B cell (primary cell): ENCODE results near the gene CHKB. TPM values are rescaled to one million over a fixed set of nuclear protein-coding genes. Genes with fewer than 3 reads are reported as not detected.
A peak's percentile ranks its signal among the peaks of the same experiment; 100 is the strongest.

Source experiments
- ATAC-seq: fragments of 200-7000 bp; cut with Tn5 transposase; one replicate; pipeline ENCODE4 v1.10.0; 2021; ENCODE audit warnings: low read depth, mild to moderate bottlenecking, moderate number of reproducible peaks, moderate library complexity
- CTCF ChIA-PET: fragments of 350-600 bp; sonication (Branson Sonifier 250); formaldehyde crosslinking; loops from one replicate; lab custom pipeline; 2021; ENCODE audit warnings: antibody characterized with exemption, inconsistent platforms; lab: Charles Lee
- POLR2A ChIA-PET: fragments of 350-600 bp; sonication (Branson Sonifier 250); formaldehyde crosslinking; loops from one replicate; lab custom pipeline; 2021; ENCODE audit warnings: antibody characterized with exemption; lab: Charles Lee
- DNase-seq: peaks from one replicate; pipeline ENCODE4 v3.0.0; 2013
- H2AFZ ChIP-seq: 2 replicates; pipeline ENCODE4 v1.6.1; 2012; ENCODE audit warnings: mild to moderate bottlenecking, low read depth, low read length; ENCODE audit not compliant: insufficient read depth, poor library complexity, severe bottlenecking
- H3K27ac ChIP-seq, 2 donors: 1 replicate in 1 of 2; 2 replicates in 1 of 2; pipeline ENCODE4 v1.5.1; 2012 to 2013; ENCODE audit warnings: low read length in 2 of 2, mild to moderate bottlenecking in 2 of 2, moderate library complexity in 1 of 2
- H3K27me3 ChIP-seq, 4 experiments: fragments of 200-600 bp in 1 of 4; sonication (generic) in 1 of 4; replicated peaks in 1 of 4; 1 replicate in 2 of 4; 2 replicates in 2 of 4; pipeline versions ENCODE4 v1.6.1 to v1.7.0; 2013 to 2016; ENCODE audit warnings: low read length in 3 of 4, mild to moderate bottlenecking in 2 of 4, mixed read lengths in 1 of 4, moderate library complexity in 1 of 4; ENCODE audit not compliant: insufficient read depth in 4 of 4, control insufficient read depth in 3 of 4; ENCODE audit errors: control extremely low read depth in 1 of 4
- H3K36me3 ChIP-seq, 2 experiments: replicated peaks in 1 of 2; 1 replicate in 1 of 2; 2 replicates in 1 of 2; pipeline versions ENCODE4 v1.6.1 to v1.7.1; 2013; ENCODE audit warnings: low read length in 1 of 2; ENCODE audit not compliant: insufficient read depth in 2 of 2, control insufficient read depth in 1 of 2; ENCODE audit errors: control extremely low read depth in 1 of 2, extremely low read depth in 1 of 2
- H3K4me1 ChIP-seq, 2 donors: fragments of 200-600 bp in 1 of 2; sonication (generic) in 1 of 2; 1 replicate in 1 of 2; 2 replicates in 1 of 2; pipeline versions ENCODE4 v1.5.1 to v1.6.1; 2013 to 2017; ENCODE audit warnings: low read length in 2 of 2; ENCODE audit not compliant: control insufficient read depth in 2 of 2, insufficient read depth in 2 of 2
- H3K4me2 ChIP-seq: replicated peaks from 2 replicates; pipeline ENCODE3; 2012; ENCODE audit warnings: mild to moderate bottlenecking, low read depth, low read length; ENCODE audit not compliant: poor library complexity, severe bottlenecking
- H3K4me3 ChIP-seq, 5 experiments: fragments of 200-600 bp in 1 of 5; sonication (generic) in 1 of 5; 1 replicate in 3 of 5; 2 replicates in 2 of 5; pipeline versions ENCODE4 v1.5.1 to v1.7.0; 2011 to 2016; ENCODE audit warnings: low read length in 4 of 5, mild to moderate bottlenecking in 4 of 5, low read depth in 2 of 5, control low read depth in 1 of 5, moderate library complexity in 1 of 5; ENCODE audit not compliant: insufficient read depth in 1 of 5; ENCODE audit errors: control extremely low read depth in 1 of 5, extremely low read depth in 1 of 5
- H3K79me2 ChIP-seq: fragments of 200-600 bp; sonication (generic); one replicate; pipeline ENCODE4 v1.6.0; 2016; ENCODE audit warnings: low read length; ENCODE audit not compliant: control insufficient read depth, insufficient read depth
- H3K9ac ChIP-seq: fragments of 200-600 bp; sonication (generic); 2 replicates; pipeline ENCODE4 v1.6.1; 2017; ENCODE audit warnings: mild to moderate bottlenecking, low read length, moderate library complexity
- H3K9me3 ChIP-seq, 3 donors: one replicate each; pipeline versions ENCODE4 v1.6.1 to v1.7.1; 2013; ENCODE audit warnings: low read length in 2 of 3; ENCODE audit not compliant: control insufficient read depth in 2 of 3, insufficient read depth in 1 of 3; ENCODE audit errors: control extremely low read depth in 1 of 3
- H4K20me1 ChIP-seq: 2 replicates; pipeline ENCODE4 v1.6.0; 2012; ENCODE audit warnings: mild to moderate bottlenecking, low read length; ENCODE audit not compliant: insufficient read depth, control insufficient read depth, poor library complexity, severe bottlenecking
- H3K27ac Mint-ChIP-seq: one replicate; pipeline ENCODE4 v1.8.0; 2021; ENCODE audit warnings: mixed read lengths
- H3K27me3 Mint-ChIP-seq: one replicate; pipeline ENCODE4 v1.8.0; 2021; ENCODE audit warnings: mixed read lengths
- H3K4me1 Mint-ChIP-seq: one replicate; pipeline ENCODE4 v1.8.0; 2021; ENCODE audit warnings: mixed read lengths
- H3K4me3 Mint-ChIP-seq: one replicate; pipeline ENCODE4 v1.8.0; 2021; ENCODE audit warnings: mixed read lengths
- H3K9me3 Mint-ChIP-seq: one replicate; pipeline ENCODE4 v1.8.0; 2022; ENCODE audit warnings: mixed read lengths; ENCODE audit not compliant: insufficient read depth
- EZH2 ChIP-seq: IDR thresholded peaks from 2 replicates; pipeline ENCODE4 v1.6.1; 2012; ENCODE audit warnings: borderline replicate concordance, low read depth, mild to moderate bottlenecking, moderate library complexity, low read length; ENCODE audit not compliant: insufficient read depth, poor library complexity, severe bottlenecking
- WGBS: methylation state at CpG from one replicate; pipeline ENCODE4 v1.1.5; 2013; ENCODE audit warnings: missing lambda C conversion rate; ENCODE audit not compliant: insufficient coverage; 5-methylcytosine and 5-hydroxymethylcytosine counted together
- intact Hi-C: fragments of 100-400 bp; cut with micrococcal nuclease; formaldehyde crosslinking; loops from one replicate; pipeline ENCODE4 v1.10.0; 2022
- polyA plus RNA-seq: library from polyadenylated mRNA; depleted of rRNA; stranded (reverse); fragments of >200 nt; gene quantifications from 2 replicates; pipeline ENCODE4 v1.2.3, GENCODE V29; 2012
- total RNA-seq, 2 donors: library from RNA; stranded (reverse); fragments of 120-200 nt in 1 of 2; gene quantifications; 1 replicate in 1 of 2; 2 replicates in 1 of 2; pipeline versions ENCODE4 v1.2.3 to v1.2.4, GENCODE V29; 2013 to 2022
- TF ChIP-seq, protein P1 (sequence below): fragments of 200-600 bp; IDR thresholded peaks from one replicate; pipeline ENCODE4 v1.8.0; 2022; ENCODE audit warnings: antibody characterized with exemption, mild to moderate bottlenecking

The CHKB gene
- total and polyA plus RNA-seq, 2 donors (not counting 1 experiment from before 2014, with no cell fraction given), result 238 to 309 TPM

DNA sequence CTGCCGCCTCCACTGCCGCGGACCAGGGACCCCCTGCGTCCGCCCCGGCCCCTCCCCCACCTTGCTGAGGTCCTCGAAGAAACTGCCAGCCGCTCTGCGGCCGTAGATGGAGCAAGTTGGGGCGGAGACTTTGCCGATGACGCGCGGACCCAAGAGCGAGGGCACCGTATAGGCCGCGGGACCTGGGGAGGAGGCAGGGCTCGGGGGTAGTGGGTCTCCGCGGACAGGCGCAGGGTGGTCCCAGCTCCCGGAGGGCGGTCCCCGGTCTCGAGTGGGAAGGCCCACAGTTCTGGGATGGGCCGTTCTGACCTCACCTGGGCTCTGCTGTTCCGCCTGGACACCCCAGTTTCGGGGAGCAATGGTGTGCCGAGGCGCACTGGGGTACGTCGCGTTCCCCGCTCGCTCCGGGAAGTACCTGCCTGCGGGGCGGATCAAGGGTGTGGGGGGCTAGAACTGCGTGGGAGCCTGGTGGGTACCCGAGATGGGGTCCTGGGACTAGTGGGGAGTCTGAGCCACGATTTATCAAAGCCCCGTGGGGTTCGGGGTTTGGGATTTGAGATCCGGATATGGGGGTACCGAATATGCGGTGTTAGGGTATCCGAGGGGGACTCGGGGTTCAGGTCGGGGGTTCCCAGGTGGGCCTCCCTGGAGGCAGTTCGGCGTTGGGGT, 51.6 kb downstream of the CHKB start:
- CTCF ChIA-PET, result interaction anchor here (2.1 kb wide), 1 partner anchor 10 kb away, joined by 7 read pairs; no protein-coding TSS in a partner anchor
- peak; percentile 44 for ATAC-seq

More for the DNA sequence above, 51.6 kb downstream of the CHKB start:
- H3K27ac ChIP-seq, result peak overlapping the region; percentile 99 to 100
- peak overlapping the region; percentile 97 for H3K9ac ChIP-seq
- peaks cover 54% of the 10 kb centered on the region for H3K4me1 Mint-ChIP-seq
- no peak for TF ChIP-seq EZH2
- TF ChIP-seq, protein P1, sequence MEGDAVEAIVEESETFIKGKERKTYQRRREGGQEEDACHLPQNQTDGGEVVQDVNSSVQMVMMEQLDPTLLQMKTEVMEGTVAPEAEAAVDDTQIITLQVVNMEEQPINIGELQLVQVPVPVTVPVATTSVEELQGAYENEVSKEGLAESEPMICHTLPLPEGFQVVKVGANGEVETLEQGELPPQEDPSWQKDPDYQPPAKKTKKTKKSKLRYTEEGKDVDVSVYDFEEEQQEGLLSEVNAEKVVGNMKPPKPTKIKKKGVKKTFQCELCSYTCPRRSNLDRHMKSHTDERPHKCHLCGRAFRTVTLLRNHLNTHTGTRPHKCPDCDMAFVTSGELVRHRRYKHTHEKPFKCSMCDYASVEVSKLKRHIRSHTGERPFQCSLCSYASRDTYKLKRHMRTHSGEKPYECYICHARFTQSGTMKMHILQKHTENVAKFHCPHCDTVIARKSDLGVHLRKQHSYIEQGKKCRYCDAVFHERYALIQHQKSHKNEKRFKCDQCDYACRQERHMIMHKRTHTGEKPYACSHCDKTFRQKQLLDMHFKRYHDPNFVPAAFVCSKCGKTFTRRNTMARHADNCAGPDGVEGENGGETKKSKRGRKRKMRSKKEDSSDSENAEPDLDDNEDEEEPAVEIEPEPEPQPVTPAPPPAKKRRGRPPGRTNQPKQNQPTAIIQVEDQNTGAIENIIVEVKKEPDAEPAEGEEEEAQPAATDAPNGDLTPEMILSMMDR, result no peak
- H2AFZ ChIP-seq, result peak overlapping the region; percentile 62
- peak overlapping the region; percentile 84 for H3K4me2 ChIP-seq
- H3K9me3 Mint-ChIP-seq, result no peaks in the 10 kb centered on the region
- H3K36me3 ChIP-seq, result no peaks in the 10 kb centered on the region
- peak overlapping the region; percentile 99 for H3K27ac Mint-ChIP-seq
- no peaks in the 10 kb centered on the region for H3K27me3 Mint-ChIP-seq
- peaks cover 15% of the 10 kb centered on the region for H3K79me2 ChIP-seq
- WGBS, result 0% methylated on average over 53 of the region's 53 CpGs
- H3K4me3 Mint-ChIP-seq, result peak overlapping the region; percentile 95
- intact Hi-C loops, result loop anchor here (1.0 kb wide), 5 partner anchors 8 to 340 kb away; partner anchors contain the start of genes NCAPH2 and SYCE3
- peak overlapping the region; percentile 47 to 95 (median 95) for H3K4me3 ChIP-seq
- H3K4me1 ChIP-seq, result peaks cover 22 to 73% of the 10 kb centered on the region in 2 donors
- no peaks in the 10 kb centered on the region for H4K20me1 ChIP-seq
- POLR2A ChIA-PET, result interaction anchor here (0.5 to 4.6 kb wide), 10 partner anchors 10 to 340 kb away, joined by 4 to 40 read pairs (median 7); partner anchors contain the start of genes LMF2, NCAPH2 and SYCE3
- no peaks in the 10 kb centered on the region for H3K27me3 ChIP-seq
- peak; percentile 95 for DNase-seq
- peaks cover 0 to 9% (median 0%) of the 10 kb centered on the region in 3 donors for H3K9me3 ChIP-seq
